RWPE2 (cell line): Measurements from ENCODE around the gene LKAAEAR1.

Source experiments
- ATAC-seq: fragments of 200-7000 bp; cut with Tn5 transposase; 3 replicates; pipeline ENCODE4 v1.9.1; 2021; ENCODE audit warnings: low read depth
- DNase-seq: peaks from one replicate; pipeline ENCODE4 v3.0.0-alpha.2; 2020; ENCODE audit warnings: low spot score
- H3K27ac ChIP-seq: fragments of 450-650 bp; 2 replicates; pipeline ENCODE4 v1.5.1; 2017; ENCODE audit warnings: mild to moderate bottlenecking; ENCODE audit not compliant: poor library complexity, severe bottlenecking
- H3K27me3 ChIP-seq: fragments of 250-450 bp; sonication (Bioruptor Pico); 2 replicates; pipeline ENCODE4 v1.5.1; 2021; ENCODE audit warnings: mild to moderate bottlenecking, moderate library complexity; ENCODE audit not compliant: insufficient read depth, poor library complexity, severe bottlenecking
- H3K36me3 ChIP-seq: fragments of 250-450 bp; sonication (Bioruptor Pico); 2 replicates; pipeline ENCODE4 v1.5.1; 2020; ENCODE audit warnings: low read depth, mild to moderate bottlenecking, moderate library complexity
- H3K4me1 ChIP-seq: fragments of 250-450 bp; sonication (Bioruptor Pico); 2 replicates; pipeline ENCODE4 v1.5.1; 2021; ENCODE audit warnings: mild to moderate bottlenecking, moderate library complexity; ENCODE audit not compliant: insufficient read depth, poor library complexity, severe bottlenecking
- H3K4me3 ChIP-seq: fragments of 250-450 bp; sonication (Bioruptor Pico); 2 replicates; pipeline ENCODE4 v1.5.1; 2021; ENCODE audit warnings: mild to moderate bottlenecking, moderate library complexity; ENCODE audit not compliant: severe bottlenecking
- H3K9me3 ChIP-seq: fragments of 250-450 bp; sonication (Bioruptor Pico); 2 replicates; pipeline ENCODE4 v1.5.1; 2021; ENCODE audit warnings: mild to moderate bottlenecking, moderate library complexity; ENCODE audit not compliant: severe bottlenecking
- TF ChIP-seq, protein P1 (sequence below): fragments of 450-650 bp; IDR thresholded peaks from one replicate; pipeline ENCODE4 v1.5.1; 2017; ENCODE audit warnings: mild to moderate bottlenecking, moderate library complexity; ENCODE audit not compliant: poor library complexity, severe bottlenecking

Gene LKAAEAR1

GRCh38 chr20:64035933-64036345, 48.3 kb downstream of the LKAAEAR1 start, which contains the start of gene C20orf204:
Gene C20orf204 (plus strand): TSS chr20:64036182. CDS start chr20:64036324, 142 bp downstream.
- DNase-seq = no peak
- peaks cover 12% of the 10 kb centered on the region for H3K36me3 ChIP-seq
- H3K4me3 ChIP-seq = no peak within 1 kb of the TSS
- TF ChIP-seq, protein P1, sequence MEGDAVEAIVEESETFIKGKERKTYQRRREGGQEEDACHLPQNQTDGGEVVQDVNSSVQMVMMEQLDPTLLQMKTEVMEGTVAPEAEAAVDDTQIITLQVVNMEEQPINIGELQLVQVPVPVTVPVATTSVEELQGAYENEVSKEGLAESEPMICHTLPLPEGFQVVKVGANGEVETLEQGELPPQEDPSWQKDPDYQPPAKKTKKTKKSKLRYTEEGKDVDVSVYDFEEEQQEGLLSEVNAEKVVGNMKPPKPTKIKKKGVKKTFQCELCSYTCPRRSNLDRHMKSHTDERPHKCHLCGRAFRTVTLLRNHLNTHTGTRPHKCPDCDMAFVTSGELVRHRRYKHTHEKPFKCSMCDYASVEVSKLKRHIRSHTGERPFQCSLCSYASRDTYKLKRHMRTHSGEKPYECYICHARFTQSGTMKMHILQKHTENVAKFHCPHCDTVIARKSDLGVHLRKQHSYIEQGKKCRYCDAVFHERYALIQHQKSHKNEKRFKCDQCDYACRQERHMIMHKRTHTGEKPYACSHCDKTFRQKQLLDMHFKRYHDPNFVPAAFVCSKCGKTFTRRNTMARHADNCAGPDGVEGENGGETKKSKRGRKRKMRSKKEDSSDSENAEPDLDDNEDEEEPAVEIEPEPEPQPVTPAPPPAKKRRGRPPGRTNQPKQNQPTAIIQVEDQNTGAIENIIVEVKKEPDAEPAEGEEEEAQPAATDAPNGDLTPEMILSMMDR = no peak
- peaks cover 6% of the 10 kb centered on the region for H3K27me3 ChIP-seq
- H3K9me3 ChIP-seq = no peaks in the 10 kb centered on the region
- no peak within 1 kb of the TSS for H3K27ac ChIP-seq
- H3K4me1 ChIP-seq = no peaks in the 10 kb centered on the region
- no peak for ATAC-seq

- DNase-seq (no peak), ATAC-seq (no peak)
- H3K27me3 ChIP-seq = peaks cover 6% of the 10 kb centered on the region
- H3K4me1 ChIP-seq = no peaks in the 10 kb centered on the region
- H3K36me3 ChIP-seq = peaks cover 18% of the 10 kb centered on the region
- no peak overlapping the region for H3K27ac ChIP-seq
- no peaks in the 10 kb centered on the region for H3K9me3 ChIP-seq
- TF ChIP-seq, protein P1 = no peak
- H3K4me3 ChIP-seq = no peak overlapping the region
These were observed 48.9 kb downstream of the LKAAEAR1 start for GRCh38 chr20:64035066-64035932.

GRCh38 chr20:64033981-64034493, 50.2 kb downstream of the LKAAEAR1 start:
- H3K9me3 ChIP-seq = no peaks in the 10 kb centered on the region
- no peaks in the 10 kb centered on the region for H3K4me1 ChIP-seq
- no peak for ATAC-seq
- H3K27ac ChIP-seq = no peak overlapping the region
- H3K36me3 ChIP-seq = peaks cover 28% of the 10 kb centered on the region
- TF ChIP-seq, protein P1 = no peak
- peaks cover 6% of the 10 kb centered on the region for H3K27me3 ChIP-seq
- H3K4me3 ChIP-seq = no peak overlapping the region
- DNase-seq = no peak
